H9 (cell line): ENCODE measurements around the gene DEAF1. TPM values are rescaled to one million over a fixed set of nuclear protein-coding genes. Genes with fewer than 3 reads are reported as not detected.

ENCODE experiments used
- DNase-seq: peaks from one replicate; pipeline ENCODE4 v3.0.0-alpha.2; 2017
- H2AFZ ChIP-seq: one replicate; pipeline ENCODE4 v1.6.1; 2013; ENCODE audit warnings: mild to moderate bottlenecking, low read length, control low read depth, moderate library complexity
- H2AK5ac ChIP-seq: 2 replicates; pipeline ENCODE4 v1.6.1; 2013; ENCODE audit warnings: low read length, control low read depth, mixed read lengths; ENCODE audit not compliant: insufficient read length
- H2BK120ac ChIP-seq: one replicate; pipeline ENCODE4 v1.6.1; 2013; ENCODE audit warnings: low read depth, mild to moderate bottlenecking, low read length, control low read depth, inconsistent platforms; ENCODE audit not compliant: poor library complexity, severe bottlenecking
- H2BK12ac ChIP-seq: 2 replicates; pipeline ENCODE4 v1.6.1; 2013; ENCODE audit warnings: low read length, control low read depth, mixed read lengths, low read depth; ENCODE audit not compliant: insufficient read length
- H2BK15ac ChIP-seq: 2 replicates; pipeline ENCODE4 v1.6.1; 2013; ENCODE audit warnings: low read depth, low read length, control low read depth
- H2BK20ac ChIP-seq: one replicate; pipeline ENCODE4 v1.6.1; 2013; ENCODE audit warnings: low read depth, mild to moderate bottlenecking, low read length, control low read depth, inconsistent platforms; ENCODE audit not compliant: poor library complexity, severe bottlenecking
- H2BK5ac ChIP-seq: 2 replicates; pipeline ENCODE4 v1.6.1; 2013; ENCODE audit warnings: low read length, control low read depth, mixed read lengths; ENCODE audit not compliant: insufficient read length
- H3K14ac ChIP-seq: 2 replicates; pipeline ENCODE4 v1.6.1; 2013; ENCODE audit warnings: low read length, control low read depth; ENCODE audit not compliant: insufficient read depth
- H3K18ac ChIP-seq: 2 replicates; pipeline ENCODE4 v1.6.1; 2013; ENCODE audit warnings: low read depth, mild to moderate bottlenecking, mixed read lengths, low read length, control low read depth; ENCODE audit not compliant: insufficient read length
- H3K23ac ChIP-seq: 2 replicates; pipeline ENCODE4 v1.6.1; 2013; ENCODE audit warnings: low read length, control low read depth, mixed read lengths, low read depth; ENCODE audit not compliant: insufficient read length
- H3K23me2 ChIP-seq: 2 replicates; pipeline ENCODE4 v1.6.1; 2013; ENCODE audit warnings: low read depth, mild to moderate bottlenecking, mixed read lengths, low read length, control low read depth; ENCODE audit not compliant: insufficient read length, poor library complexity, severe bottlenecking
- H3K27ac ChIP-seq: 2 replicates; pipeline ENCODE4 v1.5.1; 2013; ENCODE audit warnings: low read length, control low read depth, mixed read lengths, low read depth; ENCODE audit not compliant: insufficient read length
- H3K27me3 ChIP-seq: 2 replicates; pipeline ENCODE4 v1.6.1; 2013; ENCODE audit warnings: low read length, control low read depth, inconsistent platforms; ENCODE audit not compliant: insufficient read depth
- H3K4ac ChIP-seq: 2 replicates; pipeline ENCODE4 v1.6.1; 2013; ENCODE audit warnings: low read depth, mild to moderate bottlenecking, control low read depth, inconsistent platforms, low read length, moderate library complexity
- H3K4me1 ChIP-seq: 2 replicates; pipeline ENCODE4 v1.6.1; 2013; ENCODE audit warnings: low read length, control low read depth, inconsistent platforms; ENCODE audit not compliant: insufficient read depth
- H3K4me2 ChIP-seq: 2 replicates; pipeline ENCODE4 v1.6.1; 2013; ENCODE audit warnings: low read length, control low read depth, mixed read lengths; ENCODE audit not compliant: insufficient read length, insufficient read depth
- H3K56ac ChIP-seq: 2 replicates; pipeline ENCODE4 v1.6.1; 2013; ENCODE audit warnings: low read depth, mild to moderate bottlenecking, mixed read lengths, low read length, control low read depth; ENCODE audit not compliant: insufficient read length
- H3K79me1 ChIP-seq: 2 replicates; pipeline ENCODE4 v1.6.1; 2013; ENCODE audit warnings: low read depth, mild to moderate bottlenecking, moderate library complexity, low read length, control low read depth, inconsistent platforms; ENCODE audit not compliant: insufficient read depth, poor library complexity, severe bottlenecking
- H3K79me2 ChIP-seq: 2 replicates; pipeline ENCODE4 v1.6.1; 2013; ENCODE audit warnings: low read length, control low read depth, inconsistent platforms; ENCODE audit not compliant: insufficient read depth
- H3K9ac ChIP-seq: 2 replicates; pipeline ENCODE4 v1.6.1; 2013; ENCODE audit warnings: low read length, control low read depth, mixed read lengths; ENCODE audit not compliant: insufficient read length; ENCODE audit errors: extremely low read depth
- H3K9me3 ChIP-seq: one replicate; pipeline ENCODE4 v1.6.1; 2013; ENCODE audit warnings: low read depth, low read length, inconsistent platforms; ENCODE audit not compliant: control insufficient read depth
- H3T11ph ChIP-seq: one replicate; pipeline ENCODE4 v1.6.1; 2013; ENCODE audit warnings: mild to moderate bottlenecking, low read length, control low read depth, inconsistent platforms
- H4K20me1 ChIP-seq: one replicate; pipeline ENCODE4 v1.6.1; 2013; ENCODE audit not compliant: control insufficient read depth, insufficient read length, insufficient read depth
- H4K5ac ChIP-seq: 2 replicates; pipeline ENCODE4 v1.6.1; 2013; ENCODE audit warnings: low read depth, mild to moderate bottlenecking, mixed read lengths, low read length, control low read depth; ENCODE audit not compliant: insufficient read length
- H4K8ac ChIP-seq: replicated peaks from 2 replicates; pipeline ENCODE4 v1.6.1; 2013; ENCODE audit warnings: low read length, control low read depth, mixed read lengths, low read depth; ENCODE audit not compliant: insufficient read length
- H4K91ac ChIP-seq: 2 replicates; pipeline ENCODE4 v1.6.1; 2013; ENCODE audit warnings: low read depth, mild to moderate bottlenecking, moderate library complexity, mixed read lengths, low read length, control low read depth; ENCODE audit not compliant: insufficient read length
- H3K27ac Mint-ChIP-seq, 3 experiments: 2 replicates in 2 of 3; 3 replicates in 1 of 3; pipeline ENCODE4 v1.8.0; 2020 to 2021; ENCODE audit warnings: mixed read lengths in 3 of 3, mild to moderate bottlenecking in 1 of 3, moderate library complexity in 1 of 3
- H3K27me3 Mint-ChIP-seq: 2 replicates; pipeline ENCODE4 v1.8.0; 2021; ENCODE audit warnings: low read depth, mild to moderate bottlenecking, moderate library complexity, mixed read lengths
- H3K36me3 Mint-ChIP-seq, 3 experiments: 2 replicates in 2 of 3; 3 replicates in 1 of 3; pipeline ENCODE4 v1.8.0; 2020 to 2021; ENCODE audit warnings: low read depth in 3 of 3, mixed read lengths in 3 of 3; ENCODE audit not compliant: insufficient read depth in 1 of 3
- H3K4me1 Mint-ChIP-seq, 2 experiments: 2 replicates each; pipeline ENCODE4 v1.8.0; 2020; ENCODE audit warnings: mixed read lengths in 2 of 2
- H3K4me3 Mint-ChIP-seq, 2 experiments: 2 replicates in 1 of 2; 3 replicates in 1 of 2; pipeline ENCODE4 v1.8.0; 2020 to 2021; ENCODE audit warnings: mild to moderate bottlenecking in 2 of 2, mixed read lengths in 2 of 2, moderate library complexity in 1 of 2
- H3K9me3 Mint-ChIP-seq, 2 experiments: 2 replicates in 1 of 2; 3 replicates in 1 of 2; pipeline ENCODE4 v1.8.0; 2020; ENCODE audit warnings: mild to moderate bottlenecking in 2 of 2, mixed read lengths in 2 of 2, moderate library complexity in 1 of 2
- CTCF ChIP-seq: fragments of 200-600 bp; sonication (generic); conservative IDR thresholded peaks from 3 replicates; pipeline ENCODE4 v1.8.0; 2021; ENCODE audit warnings: antibody characterized with exemption, mild to moderate bottlenecking
- WGBS: extraction: QIAGEN DNeasy Blood & Tissue Kit; methylation state at CpG from one replicate; pipeline ENCODE4 v1.1.7; 2013; ENCODE audit warnings: missing lambda C conversion rate, low lambda C conversion rate, mixed read lengths; ENCODE audit not compliant: insufficient read length; ENCODE audit errors: extremely low coverage; 5-methylcytosine and 5-hydroxymethylcytosine counted together
- total RNA-seq: library from RNA; stranded (reverse); gene quantifications from 2 replicates; pipeline ENCODE4 v1.2.1, GENCODE V29; 2021

DEAF1 gene
- total RNA-seq, 1 experiment from 2014 or later = 67.3 TPM

GRCh38 chr11:598005-598680, 96.9 kb downstream of the DEAF1 start:
- no peak overlapping the region for H3K18ac ChIP-seq
- H2AFZ ChIP-seq = no peak overlapping the region
- Mint-ChIP-seq H3K9me3 (no peaks in the 10 kb centered on the region; a peak in 1 of 5 replicates), H3K4me1 (no peaks in the 10 kb centered on the region), H3K36me3 (peaks cover 43 to 80% (median 74%) of the 10 kb centered on the region in 3 experiments; a peak in 6 of 7 replicates), H3K27me3 (0 out of 2 replicates have a peak, but pooled peaks cover 2% of the 10 kb centered on the region), H3K27ac (no peak overlapping the region), H3K4me3 (no peak overlapping the region)
- no peaks in the 10 kb centered on the region for H3K79me2 ChIP-seq
- H2BK12ac ChIP-seq = no peak overlapping the region
- H3K27me3 ChIP-seq = no peaks in the 10 kb centered on the region
- no peak overlapping the region for H4K8ac ChIP-seq
- no peak overlapping the region for H3K14ac ChIP-seq
- no peak overlapping the region for H3T11ph ChIP-seq
- H4K91ac ChIP-seq = no peak overlapping the region
- no peaks in the 10 kb centered on the region for H3K23me2 ChIP-seq
- no peak overlapping the region for H3K23ac ChIP-seq
- no peaks in the 10 kb centered on the region for H3K9me3 ChIP-seq
- no peak overlapping the region for H3K9ac ChIP-seq
- no peaks in the 10 kb centered on the region for H3K79me1 ChIP-seq
- no peak overlapping the region for H2AK5ac ChIP-seq
- no CpG with 5 or more reads among the region's 30 CpGs for WGBS
- H3K27ac ChIP-seq = no peak overlapping the region
- no peak overlapping the region for H3K4me2 ChIP-seq
- H2BK5ac ChIP-seq = no peak overlapping the region
- H4K20me1 ChIP-seq = no peaks in the 10 kb centered on the region
- no peak for DNase-seq
- TF ChIP-seq CTCF = no peak
- no peak overlapping the region for H2BK120ac ChIP-seq
- H2BK15ac ChIP-seq = no peak overlapping the region
- no peak overlapping the region for H3K4ac ChIP-seq
- H3K4me1 ChIP-seq = no peaks in the 10 kb centered on the region
- H2BK20ac ChIP-seq = no peak overlapping the region
- H4K5ac ChIP-seq = no peak overlapping the region
- H3K56ac ChIP-seq = no peak overlapping the region
